Measurements from ENCODE around the gene WDR3.

The WDR3 gene

DNA sequence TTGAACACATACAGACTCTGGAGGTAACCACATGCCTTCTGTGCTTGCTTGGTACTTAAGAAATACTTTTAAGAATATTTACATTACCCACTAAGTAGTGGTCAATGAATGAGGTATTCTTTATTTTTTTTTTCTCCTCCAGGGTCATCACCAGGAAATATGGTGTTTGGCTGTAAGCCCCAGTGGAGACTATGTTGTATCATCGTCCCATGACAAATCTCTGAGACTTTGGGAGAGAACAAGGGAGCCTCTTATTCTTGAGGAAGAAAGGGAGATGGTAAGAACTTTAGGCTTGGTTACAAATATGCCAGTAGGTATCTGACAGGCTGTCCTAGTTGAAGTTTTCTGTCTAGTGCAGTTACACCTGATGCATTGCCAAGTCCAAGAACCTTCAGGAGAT is 22.8 kb downstream of the WDR3 start:
- no peak for DNase-seq (ENCODE audit: low read depth)

- DNase-seq (ENCODE audit: low read depth) = no peak
These were observed 29.8 kb downstream of the WDR3 start for GRCh38 chr1:117959364-117959763.

DNA sequence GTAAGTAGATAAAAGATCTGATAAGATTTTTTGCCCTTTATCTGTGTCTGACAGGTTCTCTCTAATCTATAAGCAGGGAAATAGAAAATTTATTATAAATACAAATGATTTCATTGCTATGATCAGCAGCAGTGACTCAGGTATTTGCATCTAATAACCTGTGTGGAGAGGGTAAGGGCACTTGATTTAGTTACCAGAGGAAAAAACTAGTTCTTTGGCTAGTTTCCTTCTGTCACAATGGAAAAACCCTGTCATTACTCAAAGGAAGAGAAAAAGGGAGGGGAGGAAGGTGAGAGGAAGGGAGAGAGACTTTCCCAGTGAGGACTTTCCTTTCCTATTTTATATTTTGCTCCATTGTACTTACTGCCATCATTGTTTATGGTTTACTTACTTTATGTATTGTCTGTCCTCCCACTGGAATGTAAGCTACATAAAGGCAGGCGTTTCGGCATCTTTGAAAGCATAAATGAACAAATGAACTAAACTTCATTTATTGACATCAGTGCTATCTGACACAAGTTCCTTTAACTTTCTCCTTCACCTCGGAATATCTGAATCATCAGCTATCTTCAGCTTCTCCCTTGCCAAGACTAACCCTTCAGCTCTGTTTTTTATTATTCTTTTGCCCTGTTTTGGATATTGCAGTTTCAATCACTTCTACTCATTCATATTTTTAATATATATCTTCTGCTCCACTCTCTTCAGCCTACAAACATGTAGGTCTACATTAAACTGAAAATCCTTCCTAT is 34.9 kb downstream of the WDR3 start:
- no peak for DNase-seq (ENCODE audit: low read depth)

- no peak for DNase-seq (ENCODE audit: low read depth)
These were observed 37.9 kb downstream of the WDR3 start for GRCh38 chr1:117967477-117967876.

GRCh38 chr1:117967881-117968280 is 38.3 kb downstream of the WDR3 start:
- no peak for DNase-seq (ENCODE audit: low read depth)

DNA sequence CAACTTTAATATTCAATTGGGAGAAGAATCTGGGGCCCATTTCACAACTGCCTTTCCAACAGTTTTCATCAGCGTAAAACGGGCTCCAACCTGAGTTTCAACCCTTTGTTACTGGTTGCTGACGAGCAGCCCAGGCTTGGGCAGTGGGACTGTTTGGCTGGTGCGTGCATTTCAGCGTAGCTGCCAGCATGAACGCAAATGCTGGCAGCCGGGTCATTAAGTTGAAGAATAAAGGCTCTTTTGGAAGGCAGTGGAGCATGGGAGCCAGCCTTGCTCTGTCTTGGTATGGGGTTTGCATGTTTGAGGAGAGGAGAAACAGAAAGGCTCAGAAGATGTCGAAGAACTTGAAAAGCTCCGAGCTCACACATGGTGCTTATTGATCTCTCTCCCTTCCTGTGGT is 40.7 kb downstream of the WDR3 start:
- no peak for DNase-seq (ENCODE audit: low read depth)

DNA sequence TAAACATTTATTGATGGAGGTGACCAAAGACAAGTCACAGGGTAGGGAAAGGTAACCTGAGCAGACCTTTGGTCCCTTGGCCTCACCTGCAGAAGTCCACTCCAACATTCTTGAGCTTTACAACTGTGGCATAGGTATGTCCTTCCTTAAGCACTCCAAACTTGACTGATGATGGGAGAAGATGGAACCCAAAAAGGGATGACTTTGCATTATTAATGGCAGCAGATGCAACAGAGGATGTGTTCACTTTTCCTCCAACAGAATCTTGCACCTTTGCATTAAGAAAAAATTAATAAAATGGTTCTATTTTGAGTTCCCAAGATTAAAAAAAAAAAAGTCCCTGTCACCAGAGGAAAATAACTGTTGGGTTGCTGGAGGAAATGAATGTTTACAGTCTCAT is 42.2 kb downstream of the WDR3 start:
- DNase-seq (ENCODE audit: low read depth) = no peak

DNA sequence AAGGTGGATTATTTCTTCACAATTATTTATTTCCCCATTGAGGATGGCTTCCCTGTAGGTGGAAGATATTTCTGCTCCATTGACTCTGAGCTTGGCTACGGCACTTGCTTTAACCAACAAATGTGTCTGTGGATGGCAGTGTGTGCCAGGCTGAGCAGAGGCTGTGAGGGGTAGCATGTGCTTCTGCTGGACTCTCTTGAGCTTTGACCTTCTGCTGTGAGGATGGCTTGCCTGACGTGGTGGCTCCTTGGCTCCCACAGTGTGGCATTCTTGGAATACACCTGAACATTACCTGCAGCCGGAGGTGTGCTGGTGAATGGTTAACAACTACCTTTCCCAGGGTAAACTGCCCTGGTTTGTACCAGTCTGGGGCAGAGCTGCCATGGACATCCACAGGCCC is 46.8 kb downstream of the WDR3 start:
- no peak for DNase-seq (ENCODE audit: low read depth)

- DNase-seq (ENCODE audit: low read depth) = no peak
These were observed 52.1 kb downstream of the WDR3 start for GRCh38 chr1:117981455-117982192.

DNA sequence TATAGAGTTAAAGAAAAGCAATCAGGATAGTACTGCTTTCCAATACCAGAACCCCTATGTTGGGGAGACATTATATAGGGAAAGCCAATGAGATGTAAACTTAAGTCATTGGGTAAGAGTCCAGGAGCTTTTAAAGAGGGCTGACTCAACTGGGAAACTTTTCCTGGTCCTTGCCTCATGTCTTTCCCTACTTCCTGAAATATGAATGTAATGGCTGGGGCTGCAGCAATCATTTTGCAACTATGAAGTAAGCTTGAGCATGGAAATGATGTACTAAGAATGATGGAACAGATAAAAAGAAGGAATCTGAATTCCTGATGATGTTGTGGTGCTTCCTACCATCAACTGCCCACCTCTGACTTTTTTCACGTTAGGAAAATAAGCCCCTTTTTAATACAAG is 55.7 kb downstream of the WDR3 start:
- no peak for DNase-seq (ENCODE audit: low read depth)

- no peak for DNase-seq (ENCODE audit: low read depth)
These were observed 56.4 kb downstream of the WDR3 start for GRCh38 chr1:117985973-117986372.

- DNase-seq (ENCODE audit: low read depth) = no peak
These were observed 74.8 kb downstream of the WDR3 start for GRCh38 chr1:118004312-118004711.

GRCh38 chr1:118007391-118007790 is 77.9 kb downstream of the WDR3 start:
- no peak for DNase-seq (ENCODE audit: low read depth)

- DNase-seq (ENCODE audit: low read depth) = no peak
These were observed 78.5 kb downstream of the WDR3 start for GRCh38 chr1:118008011-118008410.

DNA sequence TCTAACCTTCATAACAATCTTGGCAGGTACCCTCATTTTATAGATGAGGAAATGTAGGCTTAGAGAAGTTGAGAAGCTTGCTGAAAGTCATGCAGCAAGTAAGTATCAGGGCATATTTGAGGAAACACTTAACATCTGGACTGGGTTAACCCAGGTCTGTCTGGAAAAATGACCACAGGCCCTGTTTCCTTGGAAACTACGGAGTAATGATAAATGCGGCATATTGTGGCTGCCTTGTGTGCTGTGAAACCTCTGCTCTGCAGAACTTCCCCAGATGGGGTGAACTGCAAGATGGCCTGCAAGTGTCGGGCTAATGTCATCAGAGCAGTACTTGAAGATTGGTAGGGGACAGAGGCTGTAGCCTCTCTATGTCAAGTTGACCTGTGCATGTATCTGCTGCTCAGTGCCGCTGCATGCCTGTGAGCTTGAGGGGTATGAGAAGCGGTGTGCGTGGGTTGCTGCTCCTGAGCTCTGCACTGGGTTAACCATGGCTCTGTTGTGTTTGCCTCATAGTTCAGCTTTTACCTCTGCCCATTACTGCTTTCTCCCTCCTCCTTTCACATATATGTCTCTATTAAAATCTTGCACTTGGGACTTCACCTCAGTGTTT is 83.1 kb downstream of the WDR3 start:
- no peak for DNase-seq (ENCODE audit: low read depth)

DNA sequence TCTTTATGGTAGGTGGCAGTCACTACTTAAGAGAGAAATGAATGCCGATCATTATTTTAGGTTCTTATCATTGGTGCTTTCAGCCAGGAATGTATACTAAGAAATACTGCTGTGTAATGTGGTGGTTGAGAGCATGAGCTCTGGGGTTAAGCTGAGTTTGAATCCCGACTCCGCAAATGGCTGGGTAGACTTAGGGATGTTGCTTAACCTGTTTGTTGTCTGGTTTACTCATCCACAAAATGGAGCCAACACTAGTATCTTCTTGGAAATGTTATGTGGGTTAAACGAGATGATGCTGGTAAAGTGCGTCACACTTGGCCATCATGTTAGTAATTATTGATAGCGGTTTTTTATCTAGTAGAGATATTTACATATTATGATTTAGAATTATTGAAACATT is 83.8 kb downstream of the WDR3 start:
- no peak for DNase-seq (ENCODE audit: low read depth)

DNA sequence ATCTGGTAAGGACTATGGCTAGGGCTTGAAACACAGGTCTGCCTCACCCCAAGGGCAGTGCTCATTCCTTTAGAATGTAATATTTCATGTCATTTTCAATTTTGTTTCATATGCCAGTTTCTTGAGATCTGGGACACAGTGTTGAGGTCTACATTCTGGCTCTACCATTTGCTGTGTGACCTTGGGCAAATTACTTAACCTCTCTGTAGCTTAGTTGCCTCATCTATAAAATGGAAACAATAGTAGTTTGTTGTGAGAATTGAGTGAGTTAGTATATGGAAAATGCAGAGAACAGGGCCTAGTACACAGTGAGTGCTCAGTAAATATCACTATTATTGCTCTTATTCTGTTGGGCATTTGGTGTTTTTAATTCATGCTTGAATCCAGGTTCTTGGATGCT is 84.4 kb downstream of the WDR3 start:
- no peak for DNase-seq (ENCODE audit: low read depth)

Measured in activated T-helper 9 cell treated with anti-CD3 and anti-CD28 coated beads, Interleukin-2, amount 50 U/mL, for 16 hours (primary cell).